ENCODE data around the gene IL1RL1.

- TF ChIP-seq CTCF (IDR thresholded peaks at IDR 0.05; ENCODE audit: low read depth, low read length, poor library complexity, severe bottlenecking) (no peak), EZH2phosphoT487 (IDR thresholded peaks at IDR 0.05; ENCODE audit: borderline replicate concordance, low read length) (no peak)
Measured at GRCh38 chr2:102279391-102279735, 32.0 kb upstream of the IL1RL1 start.
